H1 (cell line): Measurements from ENCODE around the gene GNG7. TPM values are rescaled to one million over a fixed set of nuclear protein-coding genes. Genes with fewer than 3 reads are reported as not detected.

ENCODE experiments used
- CTCF ChIA-PET: fragments of 300-600 bp; sonication (Branson Sonifier 250); formaldehyde crosslinking; loops from one replicate; lab custom pipeline; 2021; ENCODE audit not compliant: partially characterized antibody; lab: Charles Lee
- POLR2A ChIA-PET: fragments of 300-600 bp; sonication (Branson Sonifier 250); formaldehyde crosslinking; loops from one replicate; lab custom pipeline; 2021; ENCODE audit warnings: inconsistent platforms; ENCODE audit not compliant: partially characterized antibody; lab: Charles Lee
- DNase-seq, 2 experiments: peaks; one replicate each; pipeline versions ENCODE4 v3.0.0 to v3.0.0-alpha.2; 2010 to 2022; ENCODE audit warnings: low spot score in 2 of 2, low read depth in 1 of 2, mixed read lengths in 1 of 2
- FAIRE-seq: peaks from 2 replicates; lab custom pipeline; 2011; peaks lifted over from hg19 to GRCh38; lab: Jason Lieb, UNC
- H2AFZ ChIP-seq: 2 replicates; pipeline ENCODE4 v1.8.1; 2012; ENCODE audit warnings: low read length, inconsistent platforms
- H2AK5ac ChIP-seq: 2 replicates; pipeline ENCODE4 v1.6.1; 2013; ENCODE audit warnings: low read depth, low read length
- H2BK120ac ChIP-seq: replicated peaks from 2 replicates; pipeline ENCODE3; 2013; ENCODE audit warnings: low read depth, low read length, inconsistent platforms
- H2BK12ac ChIP-seq: 2 replicates; pipeline ENCODE4 v1.6.1; 2013; ENCODE audit warnings: low read depth, low read length
- H2BK15ac ChIP-seq: 2 replicates; pipeline ENCODE4 v1.6.1; 2013; ENCODE audit warnings: low read length
- H2BK20ac ChIP-seq: 2 replicates; pipeline ENCODE4 v1.6.1; 2013; ENCODE audit warnings: low read length
- H2BK5ac ChIP-seq: 2 replicates; pipeline ENCODE4 v1.6.1; 2013; ENCODE audit warnings: low read depth, low read length
- H3K14ac ChIP-seq: 2 replicates; pipeline ENCODE4 v1.6.1; 2013; ENCODE audit warnings: inconsistent platforms; ENCODE audit not compliant: insufficient read length
- H3K18ac ChIP-seq: 2 replicates; pipeline ENCODE4 v1.6.1; 2013; ENCODE audit warnings: low read length; ENCODE audit errors: extremely low read depth
- H3K23ac ChIP-seq: 2 replicates; pipeline ENCODE4 v1.6.1; 2013; ENCODE audit warnings: inconsistent platforms; ENCODE audit not compliant: insufficient read length
- H3K23me2 ChIP-seq: 2 replicates; pipeline ENCODE4 v1.6.1; 2013; ENCODE audit warnings: low read depth, low read length
- H3K27ac ChIP-seq: 2 replicates; pipeline ENCODE4 v1.6.1; 2011; ENCODE audit warnings: low read depth, low read length, inconsistent platforms
- H3K27me3 ChIP-seq, 4 experiments: replicated peaks in 1 of 4; 1 replicate in 1 of 4; 2 replicates in 3 of 4; pipeline versions ENCODE4 v1.6.1 to v1.8.1; 2011 to 2013; ENCODE audit warnings: low read length in 3 of 4, mild to moderate bottlenecking in 3 of 4, inconsistent platforms in 2 of 4, mixed read lengths in 2 of 4, moderate library complexity in 1 of 4; ENCODE audit not compliant: control insufficient read depth in 3 of 4, insufficient read depth in 3 of 4; ENCODE audit errors: extremely low read depth in 1 of 4
- H3K36me3 ChIP-seq, 4 experiments: 2 replicates each; pipeline versions ENCODE4 v1.6.1 to v1.8.1; 2011 to 2013; ENCODE audit warnings: mild to moderate bottlenecking in 4 of 4, low read length in 3 of 4, moderate library complexity in 2 of 4, control low read depth in 1 of 4, inconsistent platforms in 1 of 4; ENCODE audit not compliant: insufficient read depth in 4 of 4, control insufficient read depth in 2 of 4
- H3K4ac ChIP-seq: replicated peaks from 2 replicates; pipeline ENCODE3; 2013; ENCODE audit warnings: low read length, low read depth, mixed read lengths, inconsistent platforms; ENCODE audit not compliant: insufficient read length
- H3K4me1 ChIP-seq, 4 experiments: replicated peaks in 1 of 4; 1 replicate in 1 of 4; 2 replicates in 3 of 4; pipeline versions ENCODE4 v1.6.1 to v1.8.1; 2011 to 2013; ENCODE audit warnings: low read length in 3 of 4, inconsistent platforms in 2 of 4, mixed read lengths in 1 of 4; ENCODE audit not compliant: insufficient read depth in 4 of 4, control insufficient read depth in 3 of 4
- H3K4me2 ChIP-seq, 2 experiments: 2 replicates each; pipeline versions ENCODE4 v1.6.1 to v1.8.1; 2011 to 2013; ENCODE audit warnings: low read depth in 2 of 2, low read length in 2 of 2, control low read depth in 1 of 2, inconsistent platforms in 1 of 2, mild to moderate bottlenecking in 1 of 2; ENCODE audit not compliant: insufficient read depth in 1 of 2
- H3K4me3 ChIP-seq, 4 experiments: fragments of 200-600, 300-600 bp in 1 of 4; sonication (generic), shearing (Covaris generic), sonication (Bioruptor Twin) in 1 of 4; 2 replicates each; pipeline versions ENCODE4 v1.5.1 to v1.8.1; 2011 to 2016; ENCODE audit warnings: low read length in 4 of 4, low read depth in 3 of 4, control low read depth in 2 of 4, inconsistent platforms in 2 of 4, mild to moderate bottlenecking in 2 of 4, mixed read lengths in 1 of 4, moderate library complexity in 1 of 4; ENCODE audit not compliant: insufficient read depth in 2 of 4; ENCODE audit errors: extremely low read depth in 1 of 4
- H3K56ac ChIP-seq: replicated peaks from 2 replicates; pipeline ENCODE3; 2013; ENCODE audit warnings: low read depth, mild to moderate bottlenecking, mixed read lengths, low read length, inconsistent platforms; ENCODE audit not compliant: insufficient read length
- H3K79me1 ChIP-seq: 2 replicates; pipeline ENCODE4 v1.6.1; 2013; ENCODE audit warnings: low read depth, low read length, control low read depth
- H3K79me2 ChIP-seq, 2 experiments: 2 replicates each; pipeline versions ENCODE4 v1.6.1 to v1.8.1; 2012 to 2013; ENCODE audit warnings: low read length in 2 of 2, mild to moderate bottlenecking in 2 of 2, inconsistent platforms in 1 of 2; ENCODE audit not compliant: insufficient read depth in 2 of 2, control insufficient read depth in 1 of 2
- H3K9ac ChIP-seq, 4 experiments: replicated peaks in 1 of 4; 1 replicate in 1 of 4; 2 replicates in 3 of 4; pipeline versions ENCODE4 v1.6.1 to v1.8.1; 2011 to 2013; ENCODE audit warnings: low read depth in 3 of 4, low read length in 3 of 4, control low read depth in 2 of 4, mild to moderate bottlenecking in 2 of 4, moderate library complexity in 2 of 4, inconsistent platforms in 1 of 4; ENCODE audit errors: extremely low read depth in 1 of 4
- H3K9me3 ChIP-seq, 2 experiments: 2 replicates each; pipeline versions ENCODE4 v1.6.1 to v1.8.1; 2012 to 2013; ENCODE audit warnings: mild to moderate bottlenecking in 2 of 2, moderate library complexity in 2 of 2, control low read depth in 1 of 2, inconsistent platforms in 1 of 2, low read depth in 1 of 2, low read length in 1 of 2, mixed read lengths in 1 of 2; ENCODE audit not compliant: insufficient read depth in 2 of 2
- H4K20me1 ChIP-seq, 2 experiments: replicated peaks in 1 of 2; 2 replicates each; pipeline versions ENCODE3 to v1.8.1; 2011 to 2013; ENCODE audit warnings: inconsistent platforms in 2 of 2, low read length in 2 of 2, mild to moderate bottlenecking in 1 of 2; ENCODE audit not compliant: insufficient read depth in 2 of 2, control insufficient read depth in 1 of 2
- H4K5ac ChIP-seq: 2 replicates; pipeline ENCODE4 v1.6.1; 2013; ENCODE audit warnings: low read length, low read depth, mixed read lengths, inconsistent platforms; ENCODE audit not compliant: insufficient read length
- H4K8ac ChIP-seq: 2 replicates; pipeline ENCODE4 v1.8.0; 2013; ENCODE audit warnings: mild to moderate bottlenecking, moderate library complexity, low read length, inconsistent platforms; ENCODE audit not compliant: insufficient read depth; ENCODE audit errors: extremely low read depth
- H4K91ac ChIP-seq: replicated peaks from 2 replicates; pipeline ENCODE3; 2013; ENCODE audit warnings: low read length, mixed read lengths, inconsistent platforms; ENCODE audit not compliant: insufficient read length
- ASH2L ChIP-seq: fragments of 200-600, 300-600 bp; sonication (generic); IDR thresholded peaks from one replicate; pipeline ENCODE4 v1.7.1; 2017; ENCODE audit warnings: low read length
- ATF2 ChIP-seq: IDR thresholded peaks from 2 replicates; pipeline ENCODE4 v1.6.1; 2012; ENCODE audit warnings: low read length, inconsistent platforms
- CHD1 ChIP-seq: IDR thresholded peaks from 2 replicates; pipeline ENCODE4 v1.6.1; 2012; ENCODE audit warnings: low read depth, low read length, improper control_type of control experiment
- CHD2 ChIP-seq: IDR thresholded peaks from 2 replicates; pipeline ENCODE4 v1.6.1; 2012; ENCODE audit warnings: low read length, improper control_type of control experiment
- CREB1 ChIP-seq: IDR thresholded peaks from 2 replicates; pipeline ENCODE4 v1.6.1; 2012; ENCODE audit warnings: inconsistent platforms
- HDAC2 ChIP-seq, 2 experiments: fragments of 300-600 bp in 1 of 2; sonication (generic) in 1 of 2; IDR thresholded peaks; 2 replicates each; pipeline ENCODE4 v1.6.1; 2011 to 2012; ENCODE audit warnings: low read depth in 2 of 2, low read length in 2 of 2, mild to moderate bottlenecking in 2 of 2, moderate library complexity in 2 of 2, borderline replicate concordance in 1 of 2, inconsistent platforms in 1 of 2
- JUN ChIP-seq: IDR thresholded peaks from 2 replicates; pipeline ENCODE4 v1.6.1; 2011; ENCODE audit warnings: low read depth, mild to moderate bottlenecking, improper control_type of control experiment, low read length
- PHF8 ChIP-seq: fragments of 200-600 bp; sonication (generic); conservative IDR thresholded peaks from 2 replicates; pipeline ENCODE4 v1.7.1; 2012; ENCODE audit warnings: low read depth, mild to moderate bottlenecking, inconsistent platforms, low read length, moderate library complexity
- POLR2A ChIP-seq, 2 experiments: IDR thresholded peaks; 1 replicate in 1 of 2; 2 replicates in 1 of 2; pipeline ENCODE4 v1.6.1; 2011; ENCODE audit warnings: low read depth in 2 of 2, low read length in 2 of 2, mild to moderate bottlenecking in 2 of 2; ENCODE audit errors: control extremely low read depth in 1 of 2
- SIN3A ChIP-seq, 2 experiments: IDR thresholded peaks in 1 of 2; conservative IDR thresholded peaks in 1 of 2; 2 replicates each; pipeline ENCODE4 v1.6.1; 2011 to 2012; ENCODE audit warnings: low read length in 2 of 2, improper control_type of control experiment in 1 of 2, low read depth in 1 of 2, mild to moderate bottlenecking in 1 of 2
- SIRT6 ChIP-seq: IDR thresholded peaks from one replicate; pipeline ENCODE4 v1.7.1; 2012; ENCODE audit warnings: low read length, inconsistent platforms
- SUZ12 ChIP-seq: fragments of 200-600 bp; sonication (generic); IDR thresholded peaks from 2 replicates; pipeline ENCODE4 v1.6.1; 2012; ENCODE audit warnings: mild to moderate bottlenecking, inconsistent platforms, low read length, moderate library complexity, mixed read lengths
- TAF1 ChIP-seq: IDR thresholded peaks from 2 replicates; pipeline ENCODE4 v1.6.1; 2011; ENCODE audit warnings: mild to moderate bottlenecking, low read depth, low read length
- TBP ChIP-seq: IDR thresholded peaks from 2 replicates; pipeline ENCODE4 v1.6.1; 2011; ENCODE audit warnings: low read depth, low read length, improper control_type of control experiment
- whole genome bisulfite sequencing, 2 experiments: shearing (Covaris generic) in 1 of 2; methylation state at CpG; one replicate each; pipeline versions ENCODE4 v1.1.6 to v1.1.7; 2013 to 2015; ENCODE audit warnings: low lambda C conversion rate in 2 of 2, mixed read lengths in 2 of 2, inconsistent platforms in 1 of 2, low coverage in 1 of 2, missing lambda C conversion rate in 1 of 2; ENCODE audit not compliant: insufficient replicate concordance in 2 of 2, insufficient coverage in 1 of 2, insufficient read length in 1 of 2; ENCODE audit errors: extremely low coverage in 1 of 2, missing lambda C conversion rate in 1 of 2; 5-methylcytosine and 5-hydroxymethylcytosine counted together
- polyA plus RNA-seq, 7 experiments: library from polyadenylated mRNA; depleted of rRNA in 3 of 7; stranded (reverse) in 5 of 7; unstranded in 2 of 7; fragments of >200 nt in 5 of 7; fragments of 200-250 nt in 2 of 7; gene quantifications; 1 replicate in 5 of 7; 2 replicates in 1 of 7; 4 replicates in 1 of 7; pipeline versions ENCODE4 v1.2.1 to v1.2.3, GENCODE V29; 2011 to 2013; ENCODE audit warnings: missing spikeins in 2 of 7, mixed read lengths in 2 of 7
- total RNA-seq: library from RNA; stranded (reverse); fragmentation: NEBNext Ultra II Directional; extraction: Animal tissue kit (Norgen Biotek cat#: 25700); gene quantifications from 2 replicates; pipeline ENCODE4 v1.2.1, GENCODE V29; 2021

Gene GNG7
- total and polyA plus RNA-seq, 2 of the 8 experiments (the other 6 are each of a cell fraction or from before 2014, with no cell fraction given), result 2.8 to 7.8 TPM

GRCh38 chr19:2656533-2656932 lies 46.0 kb downstream of the GNG7 start:
- Histone ChIP-seq H2BK20ac (no peak overlapping the region), H2BK12ac (no peak overlapping the region), H3K23ac (no peak overlapping the region), H3K18ac (no peak overlapping the region), H4K5ac (no peak overlapping the region), H3K27ac (no peak overlapping the region), H3K14ac (no peak overlapping the region), H4K91ac (no peak overlapping the region), H3K4me2 (no peak overlapping the region), H3K56ac (no peak overlapping the region), H3K23me2 (no peaks in the 10 kb centered on the region), H3K4me1 (peaks cover 0 to 10% (median 6%) of the 10 kb centered on the region in 4 experiments; a peak in 5 of 7 replicates), H3K27me3 (no peaks in the 10 kb centered on the region), H3K4ac (no peak overlapping the region), H3K4me3 (no peak overlapping the region), H2BK120ac (no peak overlapping the region), H2AK5ac (no peak overlapping the region), H2BK15ac (no peak overlapping the region), H3K36me3 (no peaks in the 10 kb centered on the region), H3K79me1 (no peaks in the 10 kb centered on the region), H2AFZ (no peak overlapping the region), H2BK5ac (no peak overlapping the region), H3K9me3 (peaks cover under 1% of the 10 kb centered on the region in 2 experiments; a peak in 1 of 4 replicates), H4K20me1 (no peaks in the 10 kb centered on the region), H3K79me2 (no peaks in the 10 kb centered on the region), H3K9ac (no peak overlapping the region), H4K8ac (no peak overlapping the region)
- CTCF ChIA-PET, result interaction anchor here (7.1 kb wide), 1 partner anchor 8 kb away, joined by 43 read pairs; no protein-coding TSS in a partner anchor
- WGBS, 2 experiments, result 88% methylated on average over 9 of the region's 9 CpGs; no CpG with 5 or more reads in 1 of the 2 experiments
- POLR2A ChIA-PET, result no interaction called here
- DNase-seq, result no peak
- no peak for TF ChIP-seq CREB1
- no peak for TF ChIP-seq TBP
- TF ChIP-seq SIN3A (conservative IDR thresholded peaks at IDR 0.05 in 1 of 2, IDR thresholded peaks at IDR 0.05 in 1 of 2; ENCODE audit: low read depth in 1 of 2, low read length in 2 of 2), result no peak
- no peak for TF ChIP-seq SIRT6
- TF ChIP-seq JUN, result no peak
- TF ChIP-seq PHF8, result no peak
- TF ChIP-seq CHD2, result no peak
- no peak for TF ChIP-seq HDAC2 (IDR thresholded peaks at IDR 0.05; ENCODE audit: borderline replicate concordance in 1 of 2, low read depth in 2 of 2, low read length in 2 of 2)
- TF ChIP-seq ATF2, result no peak
- TF ChIP-seq TAF1, result no peak
- TF ChIP-seq POLR2A (IDR thresholded peaks at IDR 0.05; ENCODE audit: control extremely low read depth in 1 of 2, low read depth in 2 of 2, low read length in 2 of 2), result no peak
- TF ChIP-seq ASH2L, result no peak
- no peak for TF ChIP-seq CHD1
- TF ChIP-seq SUZ12, result no peak
- FAIRE-seq, result no peak
